OCI-LY1 (cell line): ENCODE data around the gene PDZD2.

ENCODE experiments used
- H2AFZ ChIP-seq: fragments of 200-600 bp; sonication (generic), shearing (Covaris generic); 2 replicates; pipeline ENCODE4 v1.6.0; 2014; ENCODE audit warnings: antibody characterized with exemption, mild to moderate bottlenecking, low read length
- H3F3A ChIP-seq: fragments of 200-600 bp; sonication (generic), shearing (Covaris generic); 2 replicates; pipeline ENCODE4 v1.6.0; 2014; ENCODE audit warnings: mild to moderate bottlenecking, antibody characterized with exemption, low read length, moderate library complexity; ENCODE audit not compliant: insufficient read depth
- H3K27ac ChIP-seq: fragments of 200-600 bp; sonication (generic); 2 replicates; pipeline ENCODE4 v1.5.1; 2014; ENCODE audit warnings: low read length, mixed run types, mild to moderate bottlenecking, low read depth; ENCODE audit not compliant: poor library complexity, severe bottlenecking
- H3K27me3 ChIP-seq: fragments of 200-600 bp; sonication (generic); 2 replicates; pipeline ENCODE4 v1.6.0; 2014; ENCODE audit warnings: antibody characterized with exemption, mild to moderate bottlenecking, low read length, moderate library complexity; ENCODE audit not compliant: insufficient read depth
- H3K36me3 ChIP-seq: fragments of 200-600 bp; sonication (generic); 2 replicates; pipeline ENCODE4 v1.6.1; 2014; ENCODE audit warnings: mild to moderate bottlenecking, antibody characterized with exemption, low read length, moderate library complexity, mixed read lengths; ENCODE audit not compliant: insufficient read depth
- H3K4me1 ChIP-seq: fragments of 200-600 bp; sonication (generic); 2 replicates; pipeline ENCODE4 v1.5.1; 2014; ENCODE audit warnings: mild to moderate bottlenecking, low read length, moderate library complexity; ENCODE audit not compliant: insufficient read depth, severe bottlenecking
- H3K4me2 ChIP-seq: fragments of 200-600 bp; sonication (generic), shearing (Covaris generic); 2 replicates; pipeline ENCODE4 v1.6.1; 2014; ENCODE audit warnings: low read length
- H3K4me3 ChIP-seq: fragments of 200-600 bp; sonication (generic); 2 replicates; pipeline ENCODE4 v1.5.1; 2014; ENCODE audit warnings: low read length, low read depth, mild to moderate bottlenecking, mixed read lengths; ENCODE audit not compliant: poor library complexity, severe bottlenecking
- H3K79me2 ChIP-seq: fragments of 200-600 bp; shearing (Covaris generic); 2 replicates; pipeline ENCODE4 v1.6.1; 2016; ENCODE audit warnings: mixed run types, low read length, mixed read lengths; ENCODE audit not compliant: insufficient read depth
- H3K9ac ChIP-seq: fragments of 200-600 bp; sonication (generic), shearing (Covaris generic); 2 replicates; pipeline ENCODE4 v1.6.1; 2014; ENCODE audit warnings: mild to moderate bottlenecking, low read length, mixed read lengths
- H3K9me2 ChIP-seq: fragments of 200-600 bp; sonication (generic), shearing (Covaris generic); 2 replicates; pipeline ENCODE4 v1.6.1; 2014; ENCODE audit warnings: low read depth, mild to moderate bottlenecking, low read length, mixed read lengths
- H3K9me3 ChIP-seq: fragments of 200-600 bp; shearing (Covaris generic); 2 replicates; pipeline ENCODE4 v1.6.1; 2014; ENCODE audit warnings: low read length, mixed read lengths
- H4K20me1 ChIP-seq: fragments of 200-600 bp; sonication (generic), shearing (Covaris generic); 2 replicates; pipeline ENCODE4 v1.6.0; 2016; ENCODE audit warnings: mild to moderate bottlenecking, low read length; ENCODE audit not compliant: insufficient read depth
- CTCF ChIP-seq: fragments of 200-600 bp; sonication (generic), shearing (Covaris generic); IDR thresholded peaks from 2 replicates; pipeline ENCODE4 v1.5.1; 2017; ENCODE audit warnings: mild to moderate bottlenecking, antibody characterized with exemption, low read length, moderate library complexity, mixed read lengths
- EZH2 ChIP-seq: fragments of 200-600 bp; sonication (generic), shearing (Covaris generic); IDR thresholded peaks from 2 replicates; pipeline ENCODE4 v1.8.0; 2017; ENCODE audit warnings: borderline replicate concordance, mixed run types, mild to moderate bottlenecking, antibody characterized with exemption, low read length, moderate library complexity, mixed read lengths

The PDZD2 gene

GRCh38 chr5:31964007-31964360 is 325.1 kb downstream of the PDZD2 start:
- Histone ChIP-seq H3K4me3 (no peak overlapping the region), H3K4me2 (no peak overlapping the region), H2AFZ (no peak overlapping the region), H3K36me3 (no peaks in the 10 kb centered on the region; the same call in 1 of the 2 replicates), H3K27ac (no peak overlapping the region), H3K9ac (no peak overlapping the region), H3K27me3 (no peaks in the 10 kb centered on the region), H3K4me1 (no peaks in the 10 kb centered on the region), H3K9me2 (no peaks in the 10 kb centered on the region), H3K79me2 (no peaks in the 10 kb centered on the region), H4K20me1 (no peaks in the 10 kb centered on the region), H3F3A (no peaks in the 10 kb centered on the region), H3K9me3 (no peaks in the 10 kb centered on the region)
- TF ChIP-seq EZH2 (no peak), CTCF (no peak)

DNA sequence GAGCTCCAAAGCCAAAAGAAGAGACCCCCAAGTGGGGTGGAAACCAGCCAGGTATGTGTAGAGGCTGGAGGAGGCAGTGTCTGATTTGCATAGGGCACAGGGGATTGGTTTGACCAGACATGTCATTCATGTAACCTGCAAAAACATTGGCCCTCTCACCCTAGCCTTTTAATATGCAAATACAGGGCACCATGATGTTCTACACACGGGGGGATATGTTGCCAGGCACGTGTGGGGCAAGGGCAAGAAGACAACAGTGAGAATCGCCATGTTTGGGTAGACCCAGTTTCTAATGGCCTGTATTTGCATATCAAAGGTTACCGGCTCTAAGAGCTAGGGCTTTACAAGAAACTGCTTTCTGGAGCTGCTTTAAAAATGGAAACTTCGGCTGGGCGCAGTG is 326.3 kb downstream of the PDZD2 start:
- H3K4me2 ChIP-seq, result no peak overlapping the region
- H3K79me2 ChIP-seq, result no peaks in the 10 kb centered on the region
- H2AFZ ChIP-seq, result no peak overlapping the region
- no peaks in the 10 kb centered on the region for H3K27me3 ChIP-seq
- no peaks in the 10 kb centered on the region for H3F3A ChIP-seq
- TF ChIP-seq CTCF, result no peak
- TF ChIP-seq EZH2, result no peak
- H3K9me3 ChIP-seq, result no peaks in the 10 kb centered on the region
- H3K4me1 ChIP-seq, result no peaks in the 10 kb centered on the region
- no peak overlapping the region for H3K9ac ChIP-seq
- no peak overlapping the region for H3K27ac ChIP-seq
- H3K36me3 ChIP-seq, result no peaks in the 10 kb centered on the region; the same call in 1 of the 2 replicates
- H3K4me3 ChIP-seq, result no peak overlapping the region
- H3K9me2 ChIP-seq, result no peaks in the 10 kb centered on the region
- H4K20me1 ChIP-seq, result no peaks in the 10 kb centered on the region

DNA sequence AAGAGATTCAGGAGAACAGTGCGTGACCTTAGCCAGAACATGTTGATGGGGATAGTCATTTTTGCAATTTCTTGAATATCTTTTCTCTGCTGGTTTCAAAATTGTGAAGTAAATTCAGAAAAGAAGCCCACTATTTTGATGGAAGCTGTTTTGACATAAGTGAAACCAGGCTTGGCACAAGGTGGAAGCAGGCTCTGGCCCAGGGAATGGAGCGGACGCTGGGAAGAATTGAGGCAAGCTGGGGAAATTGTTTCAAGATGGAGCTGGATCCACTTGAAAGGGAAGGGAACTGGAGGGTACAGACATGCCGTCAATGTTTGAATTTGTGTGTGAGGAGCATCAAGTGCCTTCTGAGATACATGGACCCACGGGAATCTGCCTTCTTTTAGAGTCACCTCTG is 328.0 kb downstream of the PDZD2 start:
- H3K4me3 ChIP-seq, result no peak overlapping the region
- no peaks in the 10 kb centered on the region for H3K79me2 ChIP-seq
- no peaks in the 10 kb centered on the region for H3F3A ChIP-seq
- H3K9me2 ChIP-seq, result no peaks in the 10 kb centered on the region
- H2AFZ ChIP-seq, result no peak overlapping the region
- H3K9ac ChIP-seq, result no peak overlapping the region
- H3K9me3 ChIP-seq, result no peaks in the 10 kb centered on the region
- H3K36me3 ChIP-seq, result no peaks in the 10 kb centered on the region; the same call in 1 of the 2 replicates
- H3K4me2 ChIP-seq, result no peak overlapping the region
- H4K20me1 ChIP-seq, result no peaks in the 10 kb centered on the region
- TF ChIP-seq EZH2, result no peak
- TF ChIP-seq CTCF, result no peak
- H3K27me3 ChIP-seq, result no peaks in the 10 kb centered on the region; the same call in 1 of the 2 replicates
- no peaks in the 10 kb centered on the region for H3K4me1 ChIP-seq
- no peak overlapping the region for H3K27ac ChIP-seq
